ENCODE data around the gene CGN.

DNA sequence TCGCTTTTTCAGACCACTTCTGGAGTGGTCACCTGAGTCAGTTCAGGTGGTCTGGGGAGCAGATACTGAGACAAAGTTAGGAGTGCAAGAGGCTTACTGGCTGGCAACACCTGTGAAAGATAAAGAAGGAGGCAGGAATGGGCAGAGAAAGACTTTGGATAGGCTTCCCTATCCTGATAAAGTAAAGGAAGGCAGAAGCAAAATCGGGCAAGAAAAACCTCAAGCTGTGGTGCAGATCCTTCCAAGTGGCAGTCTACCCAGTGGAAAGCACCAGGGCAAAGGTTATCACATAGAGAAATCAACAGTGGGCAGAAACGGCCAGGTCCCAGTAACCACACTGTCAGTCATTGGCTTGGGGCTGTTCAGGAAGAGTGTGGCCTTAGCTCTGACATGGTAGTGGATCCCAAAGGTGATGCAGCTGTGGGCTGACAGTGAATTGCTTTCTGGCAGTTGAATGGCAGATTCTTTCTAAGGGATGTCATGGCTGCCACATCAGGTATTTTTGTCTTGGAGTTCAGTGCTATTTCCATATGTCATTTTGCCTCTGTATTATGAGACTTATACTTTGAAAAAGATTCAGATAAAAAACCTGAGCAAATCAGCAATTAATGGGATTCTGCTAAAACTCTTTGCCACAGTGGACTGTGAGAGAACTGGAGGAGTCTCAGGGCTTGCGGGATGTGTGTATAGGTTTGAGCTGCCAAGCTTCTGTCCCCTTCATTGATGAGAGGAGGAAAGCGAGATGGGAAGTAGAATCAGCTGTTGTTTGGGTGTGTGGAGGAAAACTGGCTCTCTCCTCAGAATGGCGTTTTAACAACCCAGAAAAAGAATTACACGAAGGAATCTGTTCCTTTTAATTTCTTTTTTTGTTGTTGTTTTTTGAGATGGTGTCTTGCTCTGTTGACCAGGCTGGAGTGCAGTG is 8.1 kb upstream of the CGN start:
- TF ChIP-seq, protein P1, sequence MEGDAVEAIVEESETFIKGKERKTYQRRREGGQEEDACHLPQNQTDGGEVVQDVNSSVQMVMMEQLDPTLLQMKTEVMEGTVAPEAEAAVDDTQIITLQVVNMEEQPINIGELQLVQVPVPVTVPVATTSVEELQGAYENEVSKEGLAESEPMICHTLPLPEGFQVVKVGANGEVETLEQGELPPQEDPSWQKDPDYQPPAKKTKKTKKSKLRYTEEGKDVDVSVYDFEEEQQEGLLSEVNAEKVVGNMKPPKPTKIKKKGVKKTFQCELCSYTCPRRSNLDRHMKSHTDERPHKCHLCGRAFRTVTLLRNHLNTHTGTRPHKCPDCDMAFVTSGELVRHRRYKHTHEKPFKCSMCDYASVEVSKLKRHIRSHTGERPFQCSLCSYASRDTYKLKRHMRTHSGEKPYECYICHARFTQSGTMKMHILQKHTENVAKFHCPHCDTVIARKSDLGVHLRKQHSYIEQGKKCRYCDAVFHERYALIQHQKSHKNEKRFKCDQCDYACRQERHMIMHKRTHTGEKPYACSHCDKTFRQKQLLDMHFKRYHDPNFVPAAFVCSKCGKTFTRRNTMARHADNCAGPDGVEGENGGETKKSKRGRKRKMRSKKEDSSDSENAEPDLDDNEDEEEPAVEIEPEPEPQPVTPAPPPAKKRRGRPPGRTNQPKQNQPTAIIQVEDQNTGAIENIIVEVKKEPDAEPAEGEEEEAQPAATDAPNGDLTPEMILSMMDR (IDR thresholded peaks at IDR 0.05), result no peak
- no peak for TF ChIP-seq POLR2A (IDR thresholded peaks at IDR 0.05)
- TF ChIP-seq POLR2AphosphoS5 (IDR thresholded peaks at IDR 0.05), result no peak

Data from suprapubic skin (tissue), 4 donors.